T47D (cell line): ENCODE data around the gene PALD1.

Source experiments
- DNase-seq, 2 experiments: peaks; one replicate each; pipeline versions ENCODE4 v3.0.0 to v3.0.0-alpha.2; 2011 to 2012; ENCODE audit warnings: low read depth in 1 of 2, low spot score in 1 of 2
- JUND ChIP-seq: IDR thresholded peaks from 2 replicates; pipeline ENCODE4 v1.6.1; 2012; ENCODE audit warnings: low read depth
- in situ Hi-C: cut with HindIII; loops from 2 replicates; pipeline ENCODE4 v1.10.0; 2016; ENCODE audit warnings: low sequenced_read_pairs, low pct_unique_long_range_greater_than_20kb

Gene PALD1

DNA sequence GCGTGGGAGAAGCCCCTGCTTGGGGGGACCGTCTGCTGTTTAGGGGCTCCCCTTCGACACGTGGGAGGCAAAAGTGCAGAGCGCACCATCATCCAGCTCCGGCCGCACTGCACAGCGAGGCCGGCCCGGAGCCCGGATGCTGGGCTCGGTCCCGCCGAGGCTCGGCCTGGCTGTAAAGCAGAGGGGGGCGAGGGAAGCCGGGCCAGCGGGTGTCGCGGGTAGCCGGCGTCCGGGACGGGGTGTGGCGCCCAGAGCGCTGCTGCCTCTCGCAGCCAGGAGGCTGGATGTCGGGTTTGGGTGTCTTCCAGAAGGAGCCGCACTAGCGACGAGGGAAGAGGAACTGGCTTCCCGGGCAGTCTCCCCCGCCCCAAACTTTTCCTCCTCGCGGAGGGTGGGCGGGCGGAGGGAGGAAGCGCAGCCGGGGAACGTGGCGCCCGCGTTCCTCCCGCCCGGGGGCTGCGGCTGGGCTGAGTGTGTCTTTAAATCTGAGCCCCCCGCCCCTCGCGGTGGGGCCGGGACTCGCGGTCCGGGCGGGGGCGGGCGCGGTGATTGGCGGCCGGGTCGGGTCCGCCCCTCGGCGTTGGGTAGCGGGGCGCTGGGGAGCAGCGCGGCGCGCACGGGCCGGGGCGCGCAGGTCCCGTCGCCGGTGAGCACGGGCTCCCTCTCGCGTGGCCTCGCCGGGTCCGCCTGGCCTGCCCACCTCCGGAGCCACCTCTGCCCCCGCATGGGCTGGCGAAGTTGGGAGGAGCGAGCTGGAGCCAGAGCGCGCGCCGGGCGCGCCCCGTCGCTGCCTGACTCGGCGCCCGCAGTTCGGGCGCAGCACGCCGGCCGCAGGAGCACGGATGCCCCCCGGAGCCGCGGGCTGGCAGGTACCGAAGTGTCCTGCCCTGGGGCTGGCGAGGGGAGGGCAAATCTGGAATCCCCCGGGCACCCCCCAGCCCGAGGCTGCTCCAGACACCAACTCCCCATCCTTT lies at the start of gene PALD1:
TSS of gene PALD1 (plus strand) at position 577 of the 974 bp plus-strand sequence. CDS start 47,185 bp downstream, outside the sequence.
- no peak for TF ChIP-seq JUND
- DNase-seq: peak; percentile 22 to 54
- in situ Hi-C loops: no loop called here

DNA sequence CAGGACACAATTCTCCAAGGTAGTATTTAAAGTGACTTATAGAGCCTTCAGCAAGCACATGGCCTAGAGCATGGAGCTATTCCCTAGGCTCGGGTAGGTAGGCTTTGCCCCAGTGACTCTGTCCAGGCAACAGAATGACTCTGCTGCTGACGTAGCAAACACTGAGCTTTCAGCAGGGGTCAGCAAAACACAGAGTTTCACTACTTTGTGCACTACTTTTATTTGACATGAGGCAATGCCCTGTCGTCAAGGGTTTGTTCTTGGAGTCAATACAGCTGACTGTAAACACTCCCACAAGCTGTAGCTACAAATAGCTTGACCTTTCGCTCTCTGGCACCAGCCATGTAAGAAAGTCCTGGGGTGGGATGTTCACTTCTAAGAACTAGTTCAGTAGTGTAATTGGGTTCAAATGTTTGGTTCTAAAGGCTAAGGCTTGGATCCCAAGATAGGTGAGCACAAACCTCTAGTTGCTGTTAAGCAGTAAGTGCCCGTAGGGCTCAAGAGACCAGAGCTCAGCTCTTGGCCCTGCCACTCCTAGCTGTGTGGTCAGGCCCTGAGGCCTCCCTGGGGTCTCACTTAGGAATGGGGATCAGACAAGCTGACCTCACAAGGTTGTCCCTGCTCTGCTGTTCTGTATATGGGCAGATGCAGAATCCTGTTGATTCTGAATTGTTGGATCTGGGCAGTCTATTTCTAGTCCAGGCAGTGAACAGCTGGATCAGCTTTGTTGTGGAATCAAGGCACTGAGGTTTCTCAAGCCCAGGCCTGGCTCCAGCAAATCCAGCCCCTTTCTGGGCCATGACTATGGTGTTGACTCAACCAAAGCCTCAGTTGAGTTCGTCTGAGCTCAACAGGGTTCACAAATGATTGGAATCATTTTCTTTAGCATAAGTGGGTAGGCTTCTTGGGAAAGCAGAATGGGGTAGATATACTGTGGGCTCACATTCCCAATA lies 47.8 kb upstream of the PALD1 start:
- TF ChIP-seq JUND: no peak
- peak in 1 of 2 experiments; percentile 6 for DNase-seq
- in situ Hi-C loops: no loop called here

DNA sequence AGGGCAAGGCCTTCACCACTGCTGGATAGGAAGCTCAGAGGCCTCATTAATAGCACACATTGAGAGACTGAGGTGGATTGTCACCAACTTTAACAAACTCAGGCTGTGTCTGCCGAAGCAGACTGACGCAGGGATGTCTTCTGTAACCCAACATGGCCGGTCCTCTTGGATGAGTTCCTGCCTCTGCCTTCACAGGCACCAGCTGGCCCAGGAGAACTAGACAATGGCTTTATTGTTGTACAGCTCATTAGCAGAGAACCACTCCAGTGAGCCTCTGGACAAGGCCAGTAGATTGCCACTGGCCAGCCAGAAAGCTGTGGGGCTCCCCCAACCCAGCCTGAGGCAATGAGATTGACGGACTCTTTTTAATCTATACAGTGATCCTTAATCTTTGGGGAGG lies 46.5 kb upstream of the PALD1 start:
- TF ChIP-seq JUND: no peak
- in situ Hi-C loops: no loop called here
- DNase-seq: no peak

DNA sequence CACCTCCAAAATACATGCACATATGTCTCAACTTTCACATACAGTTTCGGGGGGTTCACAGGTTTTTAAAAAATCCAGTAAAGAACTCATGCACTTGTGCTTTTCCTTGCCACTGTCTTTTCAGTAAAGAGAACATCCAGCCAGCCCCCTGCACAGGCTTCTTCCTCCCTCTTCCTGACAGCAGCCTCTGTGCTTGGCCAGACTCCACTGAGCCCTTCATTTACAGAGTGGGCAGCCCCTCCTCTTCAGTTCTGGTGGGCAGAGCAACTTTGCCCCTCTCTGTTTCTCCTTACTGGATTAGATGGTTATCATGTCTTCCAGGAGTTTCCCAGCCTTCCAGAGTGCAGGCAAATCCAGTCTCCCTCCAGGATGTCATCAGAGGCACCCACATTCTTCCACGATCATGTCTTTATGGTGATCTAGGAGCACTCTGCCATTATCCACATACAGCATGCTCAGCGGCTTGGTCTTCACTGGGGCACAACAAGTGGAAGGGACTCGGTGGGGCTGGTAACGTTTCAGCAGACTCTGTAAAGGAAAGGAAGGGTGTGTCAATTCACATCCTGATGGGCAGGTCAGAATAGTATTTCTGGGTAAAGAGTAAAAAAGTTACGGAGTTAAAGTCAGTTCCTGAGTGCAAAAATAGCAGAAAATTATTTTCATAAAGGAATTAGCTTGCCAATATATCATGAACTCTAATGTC lies 45.9 kb upstream of the PALD1 start:
- TF ChIP-seq JUND: no peak
- no peak for DNase-seq
- in situ Hi-C loops: no loop called here

DNA sequence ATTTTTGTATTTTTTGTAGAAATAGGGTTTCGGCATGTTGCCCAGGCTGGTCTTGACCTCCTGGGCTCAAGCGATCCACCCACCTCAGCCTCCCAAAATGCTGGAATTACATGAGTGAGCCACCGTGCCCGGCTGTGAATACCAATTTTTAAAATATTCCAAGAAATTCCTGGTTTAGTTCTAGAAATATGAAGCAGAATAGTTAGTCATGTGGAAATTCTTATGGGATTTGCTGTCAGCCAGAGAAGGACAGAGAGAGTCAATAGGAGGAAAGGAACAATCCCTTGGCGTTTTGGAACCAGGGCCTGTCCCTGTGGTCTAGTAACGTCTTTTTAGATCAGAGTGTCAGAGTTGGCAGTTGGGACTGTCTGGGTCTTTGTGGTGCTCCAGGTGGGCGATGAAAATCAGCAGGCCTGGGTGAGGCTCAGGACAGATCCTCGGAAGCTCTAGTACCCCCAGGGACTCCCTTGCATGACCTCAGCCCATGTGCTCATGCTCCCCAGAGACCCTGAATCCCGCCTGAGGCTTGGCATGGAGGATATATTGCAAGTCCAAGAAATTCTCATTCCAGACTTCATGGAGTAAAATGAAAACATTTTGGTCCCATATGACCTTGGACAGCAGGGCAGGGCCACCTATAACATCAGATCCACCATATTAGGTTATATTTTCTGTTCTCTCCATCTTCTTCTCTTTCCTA lies 44.8 kb upstream of the PALD1 start:
- TF ChIP-seq JUND: no peak
- in situ Hi-C loops: no loop called here
- no peak for DNase-seq

DNA sequence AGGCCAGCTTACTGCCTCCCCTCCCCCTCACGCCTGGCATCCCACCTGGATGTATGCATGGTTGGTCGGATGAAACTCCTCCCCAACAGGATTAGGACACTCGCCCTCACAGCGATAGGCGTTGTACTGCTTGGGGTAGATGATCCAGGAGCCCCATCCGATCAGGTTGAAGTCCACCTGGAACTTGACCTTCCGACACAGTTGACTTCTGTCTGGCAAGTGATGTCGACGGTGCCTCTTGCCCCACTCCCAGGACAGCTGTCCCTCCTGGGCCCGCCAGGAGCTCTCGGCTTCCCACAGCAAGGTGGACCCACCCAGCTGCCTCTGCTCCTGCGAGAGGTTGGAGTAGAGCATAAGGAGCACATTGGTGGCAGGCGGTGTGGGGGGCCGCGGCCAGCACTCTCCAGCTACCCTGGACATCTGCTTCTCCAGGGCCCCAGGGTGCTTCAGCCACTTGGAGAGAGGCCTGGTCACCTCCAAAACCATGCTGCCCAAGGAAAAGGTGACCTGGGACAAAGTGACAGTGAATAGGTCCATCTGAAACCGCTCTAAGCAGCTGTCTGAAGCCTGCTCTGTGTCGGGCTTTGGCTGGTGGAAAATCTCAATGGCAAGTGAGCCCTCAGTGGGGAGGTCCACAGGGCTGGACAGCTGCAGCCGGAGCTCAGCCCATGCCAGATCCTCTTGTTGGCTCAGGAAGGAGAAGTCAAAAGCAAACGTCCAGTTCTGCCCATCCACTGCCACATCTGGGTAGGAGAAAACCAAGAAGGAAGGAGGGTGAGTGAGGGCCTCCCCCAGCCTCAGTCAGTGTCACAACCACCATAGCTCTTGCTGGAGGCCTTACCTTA lies 43.1 kb upstream of the PALD1 start:
- no peak for DNase-seq
- in situ Hi-C loops: no loop called here
- TF ChIP-seq JUND: no peak

DNA sequence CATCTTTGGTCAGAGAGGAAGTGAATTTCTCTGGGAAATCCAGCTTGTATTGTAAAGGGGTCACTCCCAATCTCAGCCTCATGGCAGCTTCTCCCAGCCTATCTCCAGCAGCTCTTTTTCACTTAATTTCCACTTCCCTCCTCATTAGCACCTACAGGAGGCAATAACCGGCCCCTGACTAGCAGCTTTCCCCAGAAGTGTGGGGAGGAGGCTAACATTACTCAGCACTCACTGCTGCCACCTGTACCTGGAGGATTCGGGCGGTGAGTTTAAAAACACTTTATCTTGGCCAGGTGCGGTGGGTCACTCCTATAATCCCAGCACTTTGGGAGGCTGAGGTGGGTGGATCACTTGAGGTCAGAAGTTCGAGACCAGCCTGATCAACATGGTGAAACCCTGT lies 40.8 kb upstream of the PALD1 start:
- no peak for TF ChIP-seq JUND
- in situ Hi-C loops: no loop called here
- no peak for DNase-seq

DNA sequence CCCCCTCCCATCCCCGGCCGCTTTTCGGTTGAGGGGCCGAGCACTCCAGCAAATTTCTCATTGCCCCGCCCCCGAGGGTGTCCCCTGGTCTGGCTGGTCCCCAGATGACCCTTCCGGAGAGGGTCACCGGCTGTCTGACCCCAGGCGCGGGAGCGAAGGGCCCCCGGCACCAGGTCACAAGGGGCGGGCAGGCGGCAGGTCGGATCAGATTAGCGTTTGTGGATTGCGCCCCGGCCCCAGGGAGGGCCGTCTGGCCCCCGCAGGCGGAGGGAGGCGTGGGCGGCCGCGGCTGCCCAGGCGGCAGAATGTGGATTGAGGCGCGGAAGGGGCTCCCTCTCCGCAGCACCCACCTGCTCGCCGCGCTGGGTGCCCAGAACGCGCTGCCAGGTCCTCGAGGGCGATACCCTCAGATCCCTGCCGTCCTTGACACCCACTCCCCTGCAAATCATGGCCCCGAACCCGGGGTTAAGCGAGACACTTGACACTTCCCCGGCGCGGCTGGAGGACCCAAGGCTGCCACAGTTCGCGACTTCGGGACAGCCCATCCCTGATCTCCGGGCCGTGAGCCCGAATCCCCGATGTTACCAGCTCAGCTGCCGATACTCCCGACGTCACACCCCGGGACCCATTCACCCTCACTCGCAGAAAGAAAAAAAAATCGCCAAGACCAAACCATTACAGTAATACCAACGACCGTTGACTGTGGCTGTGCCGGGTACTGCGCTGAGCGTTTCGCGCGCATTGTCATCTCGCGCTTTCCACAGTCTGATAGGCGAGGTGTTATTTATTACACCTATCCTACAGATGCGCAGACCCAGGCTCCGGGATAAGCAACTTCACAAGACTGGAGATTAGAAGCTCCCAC lies 38.0 kb upstream of the PALD1 start:
- no peak for DNase-seq
- in situ Hi-C loops: no loop called here
- no peak for TF ChIP-seq JUND

DNA sequence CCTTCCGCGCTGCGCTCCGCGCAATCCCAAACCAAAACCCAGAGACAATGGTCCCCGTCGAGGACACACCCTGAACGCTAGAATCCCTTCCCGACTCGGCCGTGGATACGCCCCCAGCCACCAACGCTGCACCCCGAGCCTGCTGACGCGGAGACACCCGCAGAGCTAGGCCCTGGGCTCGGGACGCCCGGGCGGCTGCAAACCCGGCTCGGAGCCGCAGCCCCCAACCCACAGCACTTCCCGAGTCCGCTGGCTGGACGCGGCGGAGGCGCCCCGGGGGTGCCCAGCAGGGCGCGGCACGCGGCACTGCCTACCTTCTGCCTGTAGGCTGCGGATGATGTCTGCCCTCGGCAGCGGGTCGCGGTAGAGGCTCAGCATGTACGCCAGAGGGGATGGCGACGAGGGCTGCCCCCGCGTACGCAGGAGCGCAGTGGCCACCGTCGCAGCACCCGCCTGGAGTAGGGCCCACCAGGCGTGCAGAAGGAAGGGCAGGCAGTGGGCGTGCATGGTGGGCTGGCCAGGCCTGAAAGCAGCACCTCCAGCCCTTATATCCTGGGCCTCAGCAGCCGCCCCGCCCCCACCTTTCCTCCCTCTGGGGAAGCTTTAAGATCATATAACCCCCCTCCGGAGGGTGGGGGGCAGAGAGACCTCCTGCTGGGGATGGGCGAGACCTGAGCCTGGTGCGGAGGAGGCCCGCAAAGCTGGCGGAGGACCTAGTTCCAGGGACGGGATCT lies 37.2 kb upstream of the PALD1 start, which contains the start of gene NODAL:
TSS of gene NODAL (minus strand) at position 521 of the 734 bp plus-strand sequence. CDS start at position 507, 14 bp downstream.
- no peak for TF ChIP-seq JUND
- in situ Hi-C loops: no loop called here
- no peak for DNase-seq
